Gastroesophageal sphincter (tissue), 3 donors: ENCODE data around the gene LRRC36.
A peak's percentile ranks its signal among the peaks of the same experiment; 100 is the strongest.

Experiments used
- CTCF ChIP-seq, 4 experiments: fragments of 200-600 bp in 2 of 4; fragments of 450-650 bp in 2 of 4; sonication (generic) in 1 of 4; IDR thresholded peaks; one replicate each; pipeline ENCODE4 v1.5.1; 2017 to 2019; ENCODE audit warnings: antibody characterized with exemption in 4 of 4, mild to moderate bottlenecking in 2 of 4, moderate library complexity in 2 of 4
- EP300 ChIP-seq: sonication (generic); formaldehyde crosslinking; IDR thresholded peaks from one replicate; pipeline ENCODE4 v1.6.1; 2017; ENCODE audit warnings: antibody characterized with exemption, mild to moderate bottlenecking
- POLR2A ChIP-seq, 2 donors: fragments of 450-650 bp; IDR thresholded peaks; one replicate each; pipeline ENCODE4 v1.6.1; 2017; ENCODE audit warnings: antibody characterized with exemption in 2 of 2, mild to moderate bottlenecking in 2 of 2, moderate library complexity in 1 of 2
- POLR2AphosphoS5 ChIP-seq: sonication (generic); formaldehyde crosslinking; IDR thresholded peaks from one replicate; pipeline ENCODE4 v1.6.1; 2017; ENCODE audit warnings: antibody characterized with exemption

- peak in 1 of 4 experiments; percentile 16 for TF ChIP-seq CTCF (IDR thresholded peaks at IDR 0.05)
- TF ChIP-seq POLR2AphosphoS5, result no peak
- TF ChIP-seq EP300, result no peak
- no peak for TF ChIP-seq POLR2A (IDR thresholded peaks at IDR 0.05)
Measured at GRCh38 chr16:67399749-67400704, 73.4 kb downstream of the LRRC36 start.
